ENCODE data around the gene PLCZ1. TPM values are rescaled to one million over a fixed set of nuclear protein-coding genes. Genes with fewer than 3 reads are reported as not detected.

The PLCZ1 gene
- total and polyA plus RNA-seq, 2 donors (not counting 3 experiments of a cell fraction or from before 2014, with no cell fraction given): not detected

- H3K79me2 ChIP-seq (ENCODE audit: control insufficient read depth, insufficient read depth, low read length): no peaks in the 10 kb centered on the region
- POLR2A ChIA-PET: no interaction called here
- no peaks in the 10 kb centered on the region for H3K9me1 ChIP-seq (replicated peaks; ENCODE audit: control insufficient read depth, extremely low read depth, insufficient read depth, low read length)
- TF ChIP-seq FOS (IDR thresholded peaks at IDR 0.05; ENCODE audit: borderline replicate concordance, insufficient read depth, low read length): no peak
- TF ChIP-seq POLR2AphosphoS5 (IDR thresholded peaks at IDR 0.05; ENCODE audit: insufficient read depth, low read depth, low read length): no peak
- TF ChIP-seq EZH2 (IDR thresholded peaks at IDR 0.05; ENCODE audit: borderline replicate concordance, low read depth, low read length, severe bottlenecking): no peak
- no peak for TF ChIP-seq CTCF (IDR thresholded peaks at IDR 0.05; ENCODE audit: extremely low read depth in 1 of 2, insufficient read depth in 1 of 2, low read depth in 1 of 2, low read length in 2 of 2)
- TF ChIP-seq MYC (IDR thresholded peaks at IDR 0.05; ENCODE audit: low read depth, low read length): no peak
- no peak for TF ChIP-seq JUN (IDR thresholded peaks at IDR 0.05; ENCODE audit: borderline replicate concordance, insufficient read depth, insufficient read length, low read depth)
- H3K9me3 ChIP-seq (replicated peaks; ENCODE audit: control insufficient read depth, insufficient read depth, low read length): no peaks in the 10 kb centered on the region
- dilution Hi-C loops (cut with MboI; ENCODE audit: extremely low pct_ligation_motif_present, low sequenced_read_pairs) (no loop called here), intact Hi-C loops (cut with micrococcal nuclease) (no loop called here)
- no TSS peak for BruUV-seq (replicated peaks)
- FAIRE-seq (no peak), DNase-seq (ENCODE audit: low read depth, low spot score) (no peak)
- no peak overlapping the region for H3K4me3 ChIP-seq (replicated peaks in 1 of 3; ENCODE audit: insufficient read depth in 1 of 3, low read depth in 1 of 3, low read length in 3 of 3)
- CTCF ChIA-PET: no interaction called here
- H3K27me3 ChIP-seq (ENCODE audit: control insufficient read depth in 2 of 2, insufficient read depth in 2 of 2, low read length in 2 of 2): no peaks in the 10 kb centered on the region
- no peak overlapping the region for H3K9ac ChIP-seq (replicated peaks; ENCODE audit: extremely low read depth, insufficient read depth, low read length)
- no peaks in the 10 kb centered on the region for H3K36me3 ChIP-seq (ENCODE audit: control insufficient read depth in 2 of 2, extremely low read depth in 1 of 2, insufficient read depth in 2 of 2, low read length in 2 of 2)
- H3K4me2 ChIP-seq (ENCODE audit: insufficient read depth, low read length): no peak overlapping the region
- H3K27ac ChIP-seq (ENCODE audit: insufficient read depth, low read depth, low read length): no peak overlapping the region
- no peak overlapping the region for H2AFZ ChIP-seq (ENCODE audit: low read depth, low read length)
- no peaks in the 10 kb centered on the region for H3K4me1 ChIP-seq (ENCODE audit: control insufficient read depth, extremely low read depth, insufficient read depth, low read length)
- H4K20me1 ChIP-seq (replicated peaks; ENCODE audit: control insufficient read depth, extremely low read depth, insufficient read depth, low read length): no peaks in the 10 kb centered on the region
Measured at GRCh38 chr12:18658829-18659228, 79.0 kb downstream of the PLCZ1 start.

DNA sequence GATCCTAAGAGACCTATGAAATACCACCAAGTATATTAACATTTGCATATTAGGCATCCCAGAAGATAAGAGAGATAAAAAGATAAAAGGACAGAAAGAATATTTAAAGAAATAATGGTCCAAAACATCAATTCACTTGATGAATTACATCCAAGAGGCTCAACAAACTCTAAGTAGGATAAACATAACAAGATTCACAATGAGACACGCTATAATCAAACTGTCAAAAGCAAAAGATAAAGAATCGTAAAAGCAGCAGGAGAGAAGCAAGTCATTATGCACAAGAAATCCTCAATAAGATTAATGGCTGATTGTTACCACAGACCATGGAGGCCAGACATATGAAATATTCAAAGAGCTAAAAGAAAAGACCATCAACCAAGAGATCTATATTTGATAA lies 79.6 kb downstream of the PLCZ1 start:
- no peaks in the 10 kb centered on the region for H3K9me3 ChIP-seq (replicated peaks; ENCODE audit: control insufficient read depth, insufficient read depth, low read length)
- H3K4me1 ChIP-seq (ENCODE audit: control insufficient read depth, extremely low read depth, insufficient read depth, low read length): no peaks in the 10 kb centered on the region
- FAIRE-seq: no peak
- TF ChIP-seq JUN (IDR thresholded peaks at IDR 0.05; ENCODE audit: borderline replicate concordance, insufficient read depth, insufficient read length, low read depth) (no peak), MYC (IDR thresholded peaks at IDR 0.05; ENCODE audit: low read depth, low read length) (no peak), FOS (IDR thresholded peaks at IDR 0.05; ENCODE audit: borderline replicate concordance, insufficient read depth, low read length) (no peak), POLR2A (IDR thresholded peaks at IDR 0.05; ENCODE audit: low read depth, low read length) (no peak), CTCF (IDR thresholded peaks at IDR 0.05; ENCODE audit: extremely low read depth in 1 of 2, insufficient read depth in 1 of 2, low read depth in 1 of 2, low read length in 2 of 2) (no peak), EZH2 (IDR thresholded peaks at IDR 0.05; ENCODE audit: borderline replicate concordance, low read depth, low read length, severe bottlenecking) (no peak), GATA2 (IDR thresholded peaks at IDR 0.05; ENCODE audit: insufficient read depth, insufficient read length, low read depth, low read length) (no peak), POLR2AphosphoS5 (IDR thresholded peaks at IDR 0.05; ENCODE audit: insufficient read depth, low read depth, low read length) (no peak)
- TF ChIP-seq, protein P1, sequence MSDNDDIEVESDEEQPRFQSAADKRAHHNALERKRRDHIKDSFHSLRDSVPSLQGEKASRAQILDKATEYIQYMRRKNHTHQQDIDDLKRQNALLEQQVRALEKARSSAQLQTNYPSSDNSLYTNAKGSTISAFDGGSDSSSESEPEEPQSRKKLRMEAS (IDR thresholded peaks at IDR 0.05; ENCODE audit: insufficient read depth, insufficient read length): no peak
- no peak overlapping the region for H3K27ac ChIP-seq (ENCODE audit: insufficient read depth, low read depth, low read length)
- no peaks in the 10 kb centered on the region for H4K20me1 ChIP-seq (replicated peaks; ENCODE audit: control insufficient read depth, extremely low read depth, insufficient read depth, low read length)
- H2AFZ ChIP-seq (ENCODE audit: low read depth, low read length): no peak overlapping the region
- DNase-seq (ENCODE audit: low read depth, low spot score): no peak
- no TSS peak for BruUV-seq (replicated peaks)
- H3K4me2 ChIP-seq (ENCODE audit: insufficient read depth, low read length): no peak overlapping the region
- no peak overlapping the region for H3K9ac ChIP-seq (replicated peaks; ENCODE audit: extremely low read depth, insufficient read depth, low read length)
- dilution Hi-C loops (cut with MboI; ENCODE audit: extremely low pct_ligation_motif_present, low sequenced_read_pairs) (no loop called here), intact Hi-C loops (cut with micrococcal nuclease) (no loop called here)
- no peaks in the 10 kb centered on the region for H3K27me3 ChIP-seq (ENCODE audit: control insufficient read depth in 2 of 2, insufficient read depth in 2 of 2, low read length in 2 of 2)
- H3K36me3 ChIP-seq (ENCODE audit: control insufficient read depth in 2 of 2, extremely low read depth in 1 of 2, insufficient read depth in 2 of 2, low read length in 2 of 2): no peaks in the 10 kb centered on the region
- H3K9me1 ChIP-seq (replicated peaks; ENCODE audit: control insufficient read depth, extremely low read depth, insufficient read depth, low read length): no peaks in the 10 kb centered on the region
- POLR2A ChIA-PET: no interaction called here
- no peak overlapping the region for H3K4me3 ChIP-seq (replicated peaks in 1 of 3; ENCODE audit: insufficient read depth in 1 of 3, low read depth in 1 of 3, low read length in 3 of 3)
- CTCF ChIA-PET: no interaction called here
- H3K79me2 ChIP-seq (ENCODE audit: control insufficient read depth, insufficient read depth, low read length): no peaks in the 10 kb centered on the region
